ENCODE results near the gene FETUB.
A peak's percentile ranks its signal among the peaks of the same experiment; 100 is the strongest.

The FETUB gene

DNA sequence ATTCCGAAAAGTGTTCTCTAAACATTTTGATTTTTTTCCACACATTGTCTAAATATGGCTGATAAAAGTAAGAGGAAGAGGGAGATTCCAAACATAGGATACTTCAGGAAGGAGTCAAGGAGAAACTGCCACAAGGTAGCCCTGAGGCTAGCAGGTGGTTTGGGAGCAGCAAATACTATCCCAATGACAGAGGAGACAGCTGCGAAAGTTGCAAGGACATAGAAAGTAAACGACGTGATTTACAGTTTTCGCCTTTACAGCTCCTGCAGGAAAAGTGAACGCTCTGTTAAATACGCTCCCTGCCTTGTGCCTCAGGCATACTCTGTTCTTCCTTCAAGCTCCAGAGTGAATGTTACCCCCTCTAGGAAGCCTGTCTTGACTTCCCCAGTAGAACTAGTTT is 3.7 kb upstream of the FETUB start:
- no peak for DNase-seq (ENCODE audit: low read depth)

DNA sequence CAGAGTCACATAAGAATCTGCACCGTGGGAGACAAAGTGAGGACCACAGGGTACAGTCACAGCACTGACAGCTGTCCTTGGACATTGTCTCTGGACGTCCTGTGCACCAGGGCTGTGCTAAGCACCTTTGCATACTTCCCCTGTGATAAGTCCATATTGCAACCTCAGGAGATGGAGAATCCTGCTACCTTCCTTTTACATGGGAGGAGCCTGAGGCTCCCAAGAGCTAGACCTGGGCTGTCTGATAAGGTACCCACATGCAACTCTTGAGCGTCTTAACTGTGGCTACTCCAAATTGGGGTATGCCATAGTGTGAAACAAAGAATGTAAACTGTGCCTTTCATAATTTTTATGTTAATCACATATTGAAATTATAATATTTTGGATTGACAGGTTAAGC is 2.5 kb upstream of the FETUB start:
- DNase-seq (ENCODE audit: low read depth), result no peak

DNA sequence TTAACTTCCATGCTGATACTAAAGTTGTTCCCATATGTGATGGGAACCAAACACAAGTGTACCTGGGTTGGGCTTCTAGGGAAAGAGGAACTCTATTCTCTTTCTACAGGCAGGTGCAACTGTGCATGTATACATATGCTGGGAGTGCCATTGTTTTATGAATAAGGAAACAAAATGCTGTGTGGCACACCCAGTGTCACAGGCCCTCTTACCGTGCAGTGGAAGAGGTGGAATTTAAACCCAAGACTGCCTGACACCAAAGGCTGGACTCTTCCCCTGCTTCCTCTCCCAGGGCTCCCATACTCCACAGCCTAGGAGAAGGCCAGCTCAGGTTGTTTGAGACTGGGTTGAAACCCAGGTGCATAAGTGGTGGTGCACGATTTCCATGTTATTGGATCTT is 1.9 kb upstream of the FETUB start:
- DNase-seq (ENCODE audit: low read depth), result no peak

DNA sequence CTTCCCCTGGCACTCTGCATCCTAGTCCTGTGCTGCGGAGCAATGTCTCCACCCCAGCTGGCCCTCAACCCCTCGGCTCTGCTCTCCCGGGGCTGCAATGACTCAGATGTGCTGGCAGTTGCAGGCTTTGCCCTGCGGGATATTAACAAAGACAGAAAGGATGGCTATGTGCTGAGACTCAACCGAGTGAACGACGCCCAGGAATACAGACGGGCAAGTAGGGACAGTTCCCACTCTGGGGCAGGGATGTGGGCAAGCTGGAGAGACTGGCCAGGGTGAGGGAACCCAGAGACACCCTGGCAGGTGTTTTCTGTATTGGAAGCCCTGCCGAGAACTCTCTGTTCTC is 247 bp downstream of the FETUB start:
- DNase-seq (ENCODE audit: low read depth), result no peak

DNA sequence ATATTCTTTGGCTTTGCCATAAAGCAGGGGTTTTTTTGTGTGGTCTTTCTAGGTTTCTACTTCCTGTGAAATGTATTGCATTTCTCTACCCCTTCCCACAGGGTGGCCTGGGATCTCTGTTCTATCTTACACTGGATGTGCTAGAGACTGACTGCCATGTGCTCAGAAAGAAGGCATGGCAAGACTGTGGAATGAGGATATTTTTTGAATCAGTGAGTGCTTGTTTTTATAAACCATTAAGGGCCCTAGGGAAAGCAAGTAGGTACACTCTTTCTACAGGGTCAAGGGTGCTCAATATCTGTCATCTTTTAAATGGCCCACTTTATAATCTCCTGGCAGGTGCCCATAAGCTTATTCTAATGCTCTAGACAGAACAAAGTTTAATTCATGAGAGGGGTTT is 730 bp downstream of the FETUB start:
- DNase-seq (ENCODE audit: low read depth), result no peak

DNA sequence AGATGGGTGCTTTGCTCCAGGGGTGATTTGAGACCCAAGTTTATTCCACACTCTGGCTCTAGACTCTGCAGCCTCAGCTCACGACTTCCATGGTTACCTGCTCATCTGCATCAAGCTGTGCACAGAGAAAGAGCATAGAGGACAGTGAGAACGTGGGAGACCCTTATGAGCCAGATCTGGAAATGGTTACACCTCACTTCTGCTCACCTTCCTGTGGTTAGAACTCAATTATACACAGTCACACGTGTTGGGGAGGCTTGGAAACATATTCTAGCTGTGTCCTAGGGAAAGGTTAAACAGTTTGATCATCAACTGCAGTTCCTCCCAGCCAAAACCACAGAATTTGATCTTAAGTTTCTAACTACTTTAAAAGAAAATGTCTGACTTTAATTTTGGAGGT is 1.8 kb downstream of the FETUB start:
- no peak for DNase-seq (ENCODE audit: low read depth)

DNA sequence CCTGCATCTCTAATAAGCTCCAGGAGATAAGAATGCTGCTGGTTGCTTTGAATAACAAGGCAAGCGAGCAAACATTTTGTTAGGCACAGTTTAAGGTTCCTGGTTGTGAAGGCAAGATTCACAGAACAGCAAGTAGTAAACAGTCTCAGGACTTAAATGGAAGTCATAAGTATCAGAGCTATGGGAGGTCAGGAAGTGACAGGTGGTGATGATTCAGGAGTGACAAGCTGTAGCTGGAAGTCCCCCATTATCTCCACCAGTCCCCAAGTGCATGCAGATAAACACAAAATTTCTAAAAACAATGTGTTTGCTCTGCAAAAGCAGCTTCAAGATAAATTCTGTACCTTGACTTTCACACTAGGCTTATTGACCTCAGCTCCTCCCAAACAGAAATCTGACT is 3.3 kb downstream of the FETUB start:
- peak; percentile 2 for DNase-seq (ENCODE audit: low read depth)

DNA sequence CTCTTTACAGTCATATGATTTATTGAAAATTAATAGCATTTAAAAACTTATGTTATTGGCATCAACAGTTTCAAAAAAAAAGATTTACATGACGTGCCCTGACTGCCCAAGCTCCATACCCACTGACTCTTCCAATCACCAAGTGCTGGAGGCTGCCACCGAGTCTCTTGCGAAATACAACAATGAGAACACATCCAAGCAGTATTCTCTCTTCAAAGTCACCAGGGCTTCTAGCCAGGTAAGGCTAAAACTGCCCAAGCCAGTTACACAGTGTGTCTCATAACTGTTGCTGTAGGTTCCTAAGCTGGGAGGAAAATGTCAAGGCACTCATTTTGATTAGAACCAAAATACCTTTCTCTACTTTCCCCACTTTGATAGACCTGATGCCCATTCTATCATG is 4.5 kb downstream of the FETUB start:
- DNase-seq (ENCODE audit: low read depth), result no peak

DNA sequence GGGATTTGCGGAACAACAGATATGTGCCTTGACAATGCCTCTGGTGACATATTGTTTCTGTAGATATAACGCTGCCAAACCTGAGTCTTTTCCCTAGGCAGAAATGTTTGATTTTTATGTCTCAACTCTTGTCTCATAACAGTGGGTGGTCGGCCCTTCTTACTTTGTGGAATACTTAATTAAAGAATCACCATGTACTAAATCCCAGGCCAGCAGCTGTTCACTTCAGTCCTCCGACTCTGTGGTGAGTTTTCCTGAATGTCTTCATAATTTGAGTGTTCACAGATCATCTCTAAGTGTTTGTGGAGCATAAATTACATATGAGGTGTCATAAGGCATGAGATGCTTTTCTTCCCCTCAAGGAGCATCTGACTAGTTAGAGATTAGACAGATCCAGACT is 5.9 kb downstream of the FETUB start:
- no peak for DNase-seq (ENCODE audit: low read depth)

DNA sequence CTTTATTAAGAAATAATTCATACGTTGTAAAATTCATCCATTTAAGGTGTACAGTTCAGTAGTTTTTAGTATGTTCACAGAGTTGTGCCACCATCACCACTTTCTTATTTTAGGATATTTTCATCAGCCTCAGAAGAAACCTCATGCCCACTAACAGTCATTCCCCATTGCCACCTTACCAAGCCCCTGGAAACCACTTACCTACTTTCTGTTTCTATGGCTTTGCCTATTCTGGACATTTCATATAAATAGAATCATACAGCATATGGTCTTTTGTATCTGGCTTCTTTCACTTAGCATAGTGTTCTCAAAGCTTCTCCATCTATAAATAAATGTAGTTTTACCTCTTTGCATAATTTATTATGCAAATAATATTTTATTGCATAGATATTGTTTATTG is 6.6 kb downstream of the FETUB start:
- DNase-seq (ENCODE audit: low read depth), result no peak

DNA sequence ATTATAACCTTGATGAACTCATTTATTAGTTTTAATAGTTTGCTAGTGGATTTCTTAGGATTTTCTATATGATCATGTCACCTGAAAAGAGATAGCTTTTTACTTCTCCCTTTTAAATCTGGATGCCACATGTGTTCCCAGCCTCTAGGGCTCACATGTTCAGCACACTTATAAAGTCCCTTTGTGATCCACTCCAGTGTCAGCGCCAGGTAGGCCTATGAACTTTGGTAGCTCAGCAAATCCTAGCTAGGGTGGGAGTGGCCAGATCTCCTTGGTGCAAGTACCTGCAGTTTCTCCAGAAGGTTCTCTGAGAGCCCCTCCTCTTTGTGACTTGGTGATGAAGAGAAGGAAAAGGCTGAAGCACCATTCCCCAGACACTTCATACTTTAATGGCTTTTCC is 8.7 kb downstream of the FETUB start:
- no peak for DNase-seq (ENCODE audit: low read depth)

DNA sequence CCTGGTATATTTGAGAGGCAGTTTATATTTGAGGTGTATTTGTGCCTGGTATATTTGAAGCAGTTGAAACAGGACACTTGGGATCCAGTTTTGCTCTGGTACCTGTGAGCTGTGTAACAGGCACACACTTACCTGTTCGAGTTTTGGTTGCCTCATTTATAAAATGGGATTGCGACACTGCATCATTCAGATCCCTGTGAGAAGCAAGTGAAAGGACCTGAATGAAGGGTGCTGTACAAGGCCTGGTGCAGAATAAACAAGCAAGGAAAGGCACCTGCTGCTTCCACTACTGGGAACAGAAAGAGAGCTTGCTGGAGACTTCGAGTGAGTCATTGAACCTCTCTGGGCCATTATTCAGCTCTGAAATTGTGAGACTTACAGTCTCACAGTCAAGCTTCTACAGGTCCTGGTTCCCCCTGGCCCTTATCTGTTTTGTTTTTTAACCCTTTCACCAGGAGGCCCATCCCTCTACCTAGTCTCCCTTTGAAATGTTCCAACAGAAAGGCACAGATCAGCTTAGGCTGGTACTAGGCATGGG is 11.5 kb downstream of the FETUB start:
- DNase-seq (ENCODE audit: low read depth), result no peak

DNA sequence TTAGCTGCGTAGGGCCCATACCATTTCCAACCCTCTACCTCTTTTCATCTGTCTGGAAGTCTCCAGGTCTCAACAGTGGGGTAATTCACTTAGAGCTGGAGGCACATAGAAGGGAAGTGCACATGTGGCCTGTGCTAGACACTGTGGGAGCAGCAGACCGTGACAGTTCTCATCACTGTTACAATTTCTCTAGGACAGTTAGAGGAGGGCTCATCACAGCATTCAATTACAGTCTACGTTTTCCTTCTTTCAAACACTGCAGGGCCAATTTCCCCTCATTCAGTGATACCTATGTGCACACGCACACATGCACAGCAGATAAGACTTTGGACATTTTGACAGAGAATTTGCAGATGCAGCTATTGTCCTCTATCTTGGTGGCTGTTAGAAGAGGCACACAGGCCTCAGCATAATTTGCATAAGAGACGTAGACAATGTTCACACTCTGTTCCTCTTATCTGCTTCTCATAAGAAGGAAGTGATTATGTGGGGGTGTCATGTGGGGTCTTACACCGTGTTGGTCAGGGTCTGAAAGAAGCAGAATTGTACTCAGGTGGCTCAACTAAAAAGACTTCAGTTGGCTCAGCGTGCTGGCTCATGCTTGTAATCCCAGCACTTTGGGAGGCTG is 13.0 kb downstream of the FETUB start:
- no peak for DNase-seq (ENCODE audit: low read depth)

DNA sequence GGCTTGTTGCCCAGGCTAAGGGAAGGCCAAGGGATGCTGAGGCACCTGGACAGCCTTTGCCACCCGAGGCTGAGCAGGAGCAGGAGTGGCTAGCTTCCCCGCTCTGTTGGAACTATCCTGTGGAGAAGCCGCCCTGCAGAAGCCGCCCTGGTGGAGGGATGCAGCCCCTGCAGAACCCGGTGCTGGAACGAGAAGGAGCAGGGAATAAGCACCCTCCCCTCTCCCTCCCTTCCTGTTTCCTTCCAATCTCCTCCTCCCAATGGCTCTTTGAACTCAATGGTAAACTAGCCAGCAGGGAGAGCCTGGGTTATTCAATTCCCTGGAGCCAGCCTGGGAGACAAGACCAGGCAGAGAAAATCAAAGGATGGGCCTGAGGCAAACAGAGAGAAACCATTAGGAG is 13.8 kb downstream of the FETUB start:
- DNase-seq (ENCODE audit: low read depth), result no peak

DNA sequence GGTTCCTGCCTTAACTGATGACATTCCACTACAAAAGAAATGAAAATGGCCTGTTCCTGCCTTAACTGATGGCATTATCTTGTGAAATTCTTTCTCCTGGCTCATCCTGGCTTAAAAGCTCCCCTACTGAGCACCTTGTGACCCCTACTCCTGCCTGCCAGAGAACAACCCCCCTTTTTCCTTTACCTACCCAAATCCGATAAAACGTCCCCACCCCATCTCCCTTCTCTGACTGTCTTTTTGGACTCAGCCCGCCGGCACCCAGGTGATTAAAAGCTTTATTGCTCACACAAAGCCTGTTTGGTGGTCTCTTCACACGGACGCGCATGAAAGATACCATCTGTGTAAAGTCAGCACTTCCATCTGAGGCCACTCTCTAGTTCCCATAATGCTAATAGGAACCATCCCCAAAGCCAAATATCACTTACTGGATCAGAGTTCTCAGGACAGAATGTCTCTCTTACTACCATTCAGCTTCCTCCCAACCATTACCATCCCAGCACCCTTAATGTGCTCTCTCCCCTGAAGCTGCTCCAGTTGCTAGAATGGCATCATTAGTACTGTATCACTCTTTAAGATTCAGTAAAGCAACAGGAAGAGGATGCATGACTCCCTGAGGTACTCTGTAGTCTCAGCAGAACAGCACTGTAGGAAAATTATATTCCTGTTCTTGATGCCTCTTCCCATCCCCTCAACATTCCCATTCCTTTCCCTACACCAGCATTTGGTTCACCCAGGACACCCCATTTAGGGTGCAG is 23.3 kb downstream of the FETUB start:
- no peak for DNase-seq (ENCODE audit: low read depth)

DNA sequence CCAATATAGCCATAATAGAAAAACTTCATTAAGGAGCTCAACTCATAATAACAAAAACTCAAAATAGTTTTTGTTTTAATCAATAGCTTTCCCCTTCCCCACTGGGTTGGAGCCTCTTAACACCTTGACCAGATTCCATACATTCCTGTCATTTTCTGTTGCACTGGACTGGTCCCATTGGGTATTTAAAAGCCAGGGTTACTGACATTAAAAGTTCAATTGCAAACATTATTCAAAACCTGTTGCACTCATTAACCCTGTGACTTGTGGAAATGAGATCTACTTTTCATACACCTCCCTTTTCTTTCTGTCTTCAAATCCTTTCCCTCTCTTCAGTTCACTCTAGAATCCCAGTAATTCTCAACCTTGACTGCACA is 23.9 kb downstream of the FETUB start:
- no peak for DNase-seq (ENCODE audit: low read depth)

DNA sequence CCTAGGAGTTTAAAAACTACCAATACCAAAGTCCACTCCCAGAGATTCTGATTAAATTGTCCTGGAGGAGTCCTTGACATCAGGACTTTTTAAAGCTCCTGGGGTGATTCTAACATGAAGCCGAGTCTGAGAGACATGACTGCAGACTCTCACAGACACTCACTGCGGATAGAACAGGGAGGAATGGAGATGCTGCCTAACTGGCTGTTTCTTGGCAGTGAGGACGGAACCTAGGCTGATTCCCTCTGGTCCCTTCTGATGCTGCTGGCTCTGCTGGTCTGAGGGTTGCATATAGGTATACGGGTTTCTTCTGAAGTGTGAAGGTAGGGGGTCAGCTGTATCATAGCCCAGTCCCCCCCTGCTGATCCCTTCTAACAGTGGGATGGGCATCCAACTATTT is 24.3 kb downstream of the FETUB start:
- DNase-seq (ENCODE audit: low read depth), result no peak

DNA sequence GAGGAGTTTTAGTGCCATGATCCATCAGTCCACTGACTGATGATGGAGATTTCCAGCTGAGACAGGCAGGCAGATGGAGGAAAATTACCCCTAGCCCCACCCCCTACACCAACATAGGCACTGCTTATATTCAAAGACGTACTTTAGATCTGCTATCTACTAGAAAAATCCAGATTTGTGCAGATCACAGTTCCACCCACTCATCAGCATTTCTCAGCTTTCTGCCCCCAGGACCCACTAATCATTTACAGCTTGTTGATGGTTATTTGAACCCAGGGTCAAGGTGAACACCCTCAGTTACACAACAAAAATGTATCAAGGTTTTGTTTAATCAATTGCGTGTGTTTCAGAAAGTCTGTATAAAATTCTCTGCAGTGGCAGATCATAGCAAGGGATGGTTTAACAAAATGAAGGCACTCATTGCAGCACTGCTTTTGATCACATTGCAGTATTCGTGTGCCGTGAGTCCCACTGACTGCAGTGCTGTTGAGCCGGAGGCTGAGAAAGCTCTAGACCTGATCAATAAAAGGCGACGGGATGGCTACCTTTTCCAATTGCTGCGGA is 25.5 kb downstream of the FETUB start, which contains the start of gene HRG:
TSS of gene HRG (plus strand) at position 390 of the 564 bp plus-strand sequence. CDS start at position 408, 18 bp downstream.
- no peak for DNase-seq (ENCODE audit: low read depth)

DNA sequence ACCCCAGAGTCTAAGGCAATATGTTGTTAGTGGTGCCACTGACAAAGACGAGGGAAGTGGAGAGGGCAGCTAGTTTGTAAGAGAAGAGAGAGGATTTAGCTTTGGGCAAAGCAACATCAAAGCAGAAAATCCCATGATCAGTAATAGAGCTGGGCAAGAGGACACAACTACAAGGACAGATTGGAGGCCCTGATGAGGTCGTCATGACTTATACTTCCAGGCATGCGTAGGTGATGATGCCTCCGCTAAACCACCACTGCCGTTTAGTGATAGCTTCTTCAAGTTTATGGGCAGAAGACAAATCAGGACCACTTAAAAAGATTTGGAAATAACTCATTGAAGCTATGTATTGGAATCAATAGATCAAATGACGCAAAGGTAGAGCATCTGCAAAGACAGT is 28.2 kb downstream of the FETUB start:
- DNase-seq (ENCODE audit: low read depth), result no peak

DNA sequence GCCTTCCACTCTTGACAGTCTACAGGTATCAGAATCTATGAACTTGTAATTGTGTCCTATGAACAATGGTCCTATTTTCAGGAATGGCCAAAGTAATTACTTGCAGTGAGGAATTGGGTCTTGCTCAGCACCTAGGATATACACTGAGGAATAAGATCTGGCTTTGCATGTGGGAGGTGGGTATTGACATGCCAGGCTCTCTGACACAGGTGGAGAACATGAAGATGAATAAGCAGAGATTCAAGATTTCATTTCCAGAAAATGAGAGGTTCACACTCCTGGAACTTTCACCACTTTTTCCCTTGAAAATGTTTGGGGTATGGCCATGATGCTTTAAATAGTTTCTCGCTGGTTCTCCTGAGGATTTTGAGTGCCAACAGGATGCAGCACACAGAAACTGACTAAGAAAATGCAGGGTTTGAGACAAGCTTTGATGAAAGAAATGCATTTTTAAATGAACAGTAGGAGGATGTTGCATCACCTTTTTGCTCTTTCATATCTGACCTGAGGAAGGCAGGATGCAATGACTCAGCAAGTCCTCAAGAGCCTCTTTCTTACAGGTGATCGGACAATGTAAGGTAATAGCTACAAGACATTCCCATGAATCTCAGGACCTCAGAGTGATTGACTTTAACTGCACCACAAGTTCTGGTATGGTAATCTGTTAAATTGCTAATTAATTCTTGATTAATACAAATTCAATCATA is 29.3 kb downstream of the FETUB start:
- DNase-seq (ENCODE audit: low read depth), result no peak

DNA sequence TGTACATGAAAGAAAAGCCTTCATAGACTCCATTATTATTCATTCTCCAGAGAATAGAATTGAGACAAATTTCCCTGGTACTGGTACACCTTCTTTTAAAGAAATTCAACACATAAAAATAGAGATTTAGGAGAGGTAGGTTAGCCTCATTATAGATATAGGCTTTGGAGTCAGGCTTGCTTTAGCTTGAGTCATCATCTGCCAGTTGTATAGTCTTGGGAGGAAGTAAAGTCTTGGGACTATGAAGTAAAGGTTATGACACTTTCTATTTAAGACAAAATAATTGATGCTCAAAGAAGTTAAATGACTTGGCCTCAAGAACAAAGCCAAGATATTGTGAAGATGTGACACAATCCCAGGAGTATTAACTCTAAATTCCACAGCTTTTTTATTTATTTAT is 30.0 kb downstream of the FETUB start:
- no peak for DNase-seq (ENCODE audit: low read depth)

DNA sequence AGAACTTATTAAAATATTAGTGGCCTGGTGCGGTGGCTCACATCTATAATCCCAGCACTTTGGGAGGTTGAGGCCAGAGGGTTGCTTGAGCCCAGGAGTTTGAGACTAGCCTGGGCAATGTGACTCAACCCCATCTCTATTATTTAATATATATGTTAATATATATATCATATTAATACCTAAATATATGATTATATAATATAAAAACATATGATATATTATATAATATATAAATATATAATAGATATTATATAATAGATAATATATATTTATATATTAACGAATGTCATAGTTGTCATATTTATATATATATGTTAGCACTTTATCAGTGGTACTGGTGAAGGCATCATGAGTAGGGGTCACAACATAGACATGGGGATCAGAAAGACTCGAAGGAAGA is 30.9 kb downstream of the FETUB start:
- DNase-seq (ENCODE audit: low read depth), result no peak

DNA sequence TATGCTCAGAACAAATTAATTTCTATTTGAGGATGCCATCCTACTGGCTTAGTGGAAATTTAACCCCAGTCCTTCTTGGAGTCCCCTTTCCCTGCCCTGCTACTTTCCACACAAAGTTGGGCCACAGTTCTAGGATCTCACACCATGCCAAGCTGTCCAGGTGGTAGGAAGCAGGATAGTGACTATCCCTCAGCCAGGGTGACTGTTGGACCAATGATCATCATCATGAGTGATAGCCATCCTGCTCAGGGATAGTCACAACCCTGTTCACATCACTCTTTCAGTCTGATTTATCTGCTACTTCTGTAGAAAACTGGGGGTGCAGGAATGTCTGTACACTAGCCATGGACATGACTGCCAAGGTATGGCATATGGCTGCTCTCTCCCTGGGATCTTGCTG is 38.4 kb downstream of the FETUB start:
- DNase-seq (ENCODE audit: low read depth), result no peak
